Loucy (cell line): Measurements from ENCODE around the gene FNDC1.

ENCODE experiments used
- EZH2phosphoT487 ChIP-seq: fragments of 200-600 bp; IDR thresholded peaks from 2 replicates; pipeline ENCODE4 v1.6.1; 2018; ENCODE audit warnings: antibody characterized with exemption, mild to moderate bottlenecking, moderate library complexity, borderline replicate concordance
- TF ChIP-seq, protein P1 (sequence below): fragments of 200-600 bp; sonication (generic); conservative IDR thresholded peaks from 2 replicates; pipeline ENCODE4 v1.5.1; 2014; ENCODE audit warnings: mild to moderate bottlenecking, antibody characterized with exemption, low read length

- TF ChIP-seq, protein P1, sequence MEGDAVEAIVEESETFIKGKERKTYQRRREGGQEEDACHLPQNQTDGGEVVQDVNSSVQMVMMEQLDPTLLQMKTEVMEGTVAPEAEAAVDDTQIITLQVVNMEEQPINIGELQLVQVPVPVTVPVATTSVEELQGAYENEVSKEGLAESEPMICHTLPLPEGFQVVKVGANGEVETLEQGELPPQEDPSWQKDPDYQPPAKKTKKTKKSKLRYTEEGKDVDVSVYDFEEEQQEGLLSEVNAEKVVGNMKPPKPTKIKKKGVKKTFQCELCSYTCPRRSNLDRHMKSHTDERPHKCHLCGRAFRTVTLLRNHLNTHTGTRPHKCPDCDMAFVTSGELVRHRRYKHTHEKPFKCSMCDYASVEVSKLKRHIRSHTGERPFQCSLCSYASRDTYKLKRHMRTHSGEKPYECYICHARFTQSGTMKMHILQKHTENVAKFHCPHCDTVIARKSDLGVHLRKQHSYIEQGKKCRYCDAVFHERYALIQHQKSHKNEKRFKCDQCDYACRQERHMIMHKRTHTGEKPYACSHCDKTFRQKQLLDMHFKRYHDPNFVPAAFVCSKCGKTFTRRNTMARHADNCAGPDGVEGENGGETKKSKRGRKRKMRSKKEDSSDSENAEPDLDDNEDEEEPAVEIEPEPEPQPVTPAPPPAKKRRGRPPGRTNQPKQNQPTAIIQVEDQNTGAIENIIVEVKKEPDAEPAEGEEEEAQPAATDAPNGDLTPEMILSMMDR, result no peak
- no peak for TF ChIP-seq EZH2phosphoT487
These were observed 139.0 kb downstream of the FNDC1 start for GRCh38 chr6:159308198-159308597.
